ENCODE results near the gene CLSTN2.

Gene CLSTN2

DNA sequence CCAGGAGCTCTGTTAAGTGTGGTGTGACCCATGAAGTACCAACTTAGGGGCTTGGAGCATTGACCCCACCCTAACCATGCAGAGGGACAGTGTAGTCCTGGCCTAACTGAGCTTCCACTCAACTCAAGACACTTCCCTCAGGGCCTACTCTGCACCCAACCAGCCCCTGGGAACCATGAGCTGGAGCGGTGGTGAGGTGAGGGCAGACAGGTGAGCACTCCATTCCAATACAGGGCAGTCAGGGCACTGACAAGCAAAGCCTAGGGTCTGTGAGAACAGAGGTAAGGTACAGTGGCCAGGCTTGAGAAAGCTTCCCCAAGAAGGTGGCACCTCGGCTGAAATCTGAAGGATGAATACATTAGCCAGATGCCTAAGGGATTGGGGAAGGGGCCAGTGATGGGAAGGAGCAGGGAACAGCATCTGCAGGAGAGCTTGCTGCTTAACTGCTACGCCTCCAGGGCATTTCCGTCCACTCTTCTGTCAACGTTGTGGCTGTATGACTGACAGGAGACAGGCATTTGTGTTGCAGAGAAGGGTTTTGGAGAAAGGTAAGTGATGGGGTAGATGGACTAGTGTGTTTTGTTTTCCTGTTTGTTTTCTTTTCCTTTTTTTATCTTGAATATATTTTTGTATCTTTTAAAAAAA lies 499.4 kb downstream of the CLSTN2 start:
- no peak for DNase-seq

DNA sequence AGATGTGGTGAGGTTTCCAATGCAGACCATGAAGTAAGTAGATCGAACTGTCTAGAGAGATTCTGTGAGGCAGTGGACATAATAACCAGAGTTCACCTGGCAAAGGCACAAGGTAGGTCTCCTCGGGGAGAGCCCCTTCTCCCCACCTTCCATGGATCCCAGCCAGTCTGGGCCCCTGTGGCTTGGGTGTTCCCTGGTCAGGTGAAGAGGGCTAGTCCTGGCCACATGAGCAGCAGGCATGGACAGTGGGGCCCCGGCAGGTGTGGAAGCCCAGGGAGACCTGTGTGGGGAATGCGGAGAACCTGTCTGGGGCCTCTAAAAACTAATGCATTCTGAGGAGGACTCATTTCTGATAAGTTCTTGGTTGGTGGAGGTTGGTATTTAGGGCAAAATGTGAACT lies 501.4 kb downstream of the CLSTN2 start:
- no peak for DNase-seq

DNA sequence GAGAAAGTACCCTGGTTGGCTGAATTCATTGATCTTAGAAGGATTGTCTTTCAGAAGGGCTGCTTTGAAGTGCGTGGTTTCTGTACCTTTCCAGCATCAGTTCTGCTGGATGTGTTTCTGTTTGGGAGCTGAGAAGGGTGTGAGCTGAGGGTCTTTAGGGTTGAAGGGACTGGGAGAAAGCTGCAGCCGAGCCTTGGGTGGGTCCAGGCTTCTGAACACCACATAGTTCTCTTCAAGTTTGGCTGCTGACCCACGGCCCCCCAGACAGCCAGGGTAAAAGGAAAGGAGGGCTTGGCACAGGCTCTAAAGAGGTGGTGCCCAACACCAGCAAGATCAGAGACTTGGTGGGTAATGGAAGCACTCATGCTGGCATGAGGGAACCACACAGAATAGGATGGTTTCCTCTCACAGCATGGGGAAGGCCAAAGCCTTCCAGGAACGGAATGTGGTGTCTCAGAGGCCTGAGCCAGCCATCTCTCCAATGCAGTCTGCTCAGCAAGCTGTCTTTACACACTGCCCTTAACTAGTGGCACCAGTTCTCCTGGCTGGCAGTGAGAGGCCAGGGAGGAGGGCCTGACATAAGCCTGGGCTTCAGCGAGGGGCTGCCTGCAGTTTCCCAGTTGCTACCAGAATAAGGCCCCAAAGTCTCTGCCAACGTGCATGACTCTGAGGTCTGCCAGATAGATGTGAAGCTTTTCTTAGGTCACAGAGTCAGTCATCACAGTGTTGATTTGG lies 503.9 kb downstream of the CLSTN2 start:
- no peak for DNase-seq

DNA sequence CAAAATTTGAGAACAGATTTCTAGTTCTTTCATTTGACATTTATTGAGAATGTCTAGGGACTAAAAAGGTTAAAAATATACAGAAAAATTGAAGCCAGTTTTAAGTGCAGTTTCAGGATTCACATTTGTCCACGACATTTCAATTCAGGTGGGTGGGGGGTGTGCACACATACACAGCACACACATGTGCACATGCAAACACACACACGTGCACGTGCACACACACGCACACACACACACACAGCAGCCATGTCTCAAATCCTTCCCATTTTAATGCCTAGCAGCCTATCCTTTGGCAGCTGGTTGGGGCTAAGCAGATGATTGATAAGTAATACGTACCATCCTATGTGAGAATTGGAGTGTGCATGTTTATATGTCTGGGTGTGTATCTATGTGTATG lies 504.5 kb downstream of the CLSTN2 start:
- no peak for DNase-seq

DNA sequence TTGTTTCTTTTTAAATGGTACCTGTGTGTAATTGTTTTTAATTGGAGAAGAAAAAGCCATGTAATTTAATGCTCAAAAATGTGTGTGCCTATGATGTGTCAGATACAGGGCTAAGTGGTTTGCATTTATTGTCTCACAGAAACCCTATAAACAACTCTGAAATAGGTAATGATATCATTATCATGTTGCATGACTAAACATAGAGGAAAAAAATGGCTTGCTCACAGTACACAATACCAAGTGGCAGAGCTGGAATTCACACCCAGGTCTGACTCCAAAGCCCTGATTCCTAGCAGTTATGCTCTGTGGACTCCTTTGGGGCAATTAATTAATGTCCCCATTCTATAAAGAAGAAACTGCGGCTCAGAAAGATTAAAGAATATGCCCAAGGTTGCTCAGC lies 505.5 kb downstream of the CLSTN2 start:
- no peak for DNase-seq

DNA sequence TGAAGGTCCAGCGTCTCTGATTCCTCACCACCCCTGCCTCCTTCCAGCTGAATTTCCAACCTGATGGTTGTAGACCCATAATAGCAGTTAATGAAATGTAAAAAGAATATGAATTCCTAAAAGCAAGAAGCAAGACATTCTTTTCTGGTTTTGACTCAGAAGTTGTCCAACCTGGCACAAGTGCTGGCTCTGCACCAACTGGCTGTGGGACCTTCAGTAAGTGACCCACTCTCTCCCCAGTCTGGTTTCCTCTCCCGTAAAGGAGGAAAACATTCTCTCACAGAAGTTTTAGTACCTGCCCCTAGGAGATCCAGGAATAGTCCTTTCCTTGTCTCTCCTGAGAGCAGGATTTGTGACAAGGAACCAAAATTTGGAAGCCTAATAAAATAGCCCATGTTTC lies 506.0 kb downstream of the CLSTN2 start:
- peak; percentile 63 for DNase-seq

DNA sequence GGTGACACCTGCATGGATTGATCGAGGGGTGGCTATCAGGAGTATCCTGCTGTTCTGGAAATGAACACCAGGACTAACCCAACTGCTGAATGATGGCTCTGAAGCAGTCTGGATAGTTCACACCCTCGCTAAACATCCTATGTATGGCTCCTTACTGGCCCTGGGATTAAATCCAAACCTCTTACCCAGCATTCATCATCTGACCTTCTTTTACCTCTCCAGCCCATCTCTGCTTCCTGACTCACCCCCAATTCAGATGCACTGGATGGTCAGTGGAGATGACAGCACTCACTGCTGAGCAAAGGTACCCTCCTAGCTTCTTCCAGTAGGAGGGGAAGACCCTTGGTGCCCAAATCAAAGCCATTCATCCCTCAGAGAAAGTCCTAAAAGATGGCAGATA lies 507.6 kb downstream of the CLSTN2 start:
- DNase-seq: no peak

DNA sequence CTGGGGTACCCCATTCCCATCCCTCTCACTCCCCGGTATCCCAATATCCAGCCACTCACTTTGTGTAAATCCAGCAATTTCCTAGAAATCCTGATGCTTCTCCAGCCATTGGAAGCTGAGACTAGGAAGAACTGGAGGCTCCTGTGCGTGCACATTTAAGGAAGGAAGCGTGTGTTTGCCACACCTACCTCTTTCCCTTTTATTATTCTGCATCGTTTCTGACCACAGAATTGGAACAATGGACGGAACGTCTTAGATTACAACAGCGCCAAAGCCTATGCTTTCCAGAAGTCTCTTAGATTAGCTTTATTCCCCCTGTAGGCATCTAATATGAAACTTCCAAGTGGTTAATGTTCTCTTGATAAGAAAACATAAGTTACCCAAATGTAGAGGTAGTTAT lies 508.1 kb downstream of the CLSTN2 start:
- DNase-seq: no peak

DNA sequence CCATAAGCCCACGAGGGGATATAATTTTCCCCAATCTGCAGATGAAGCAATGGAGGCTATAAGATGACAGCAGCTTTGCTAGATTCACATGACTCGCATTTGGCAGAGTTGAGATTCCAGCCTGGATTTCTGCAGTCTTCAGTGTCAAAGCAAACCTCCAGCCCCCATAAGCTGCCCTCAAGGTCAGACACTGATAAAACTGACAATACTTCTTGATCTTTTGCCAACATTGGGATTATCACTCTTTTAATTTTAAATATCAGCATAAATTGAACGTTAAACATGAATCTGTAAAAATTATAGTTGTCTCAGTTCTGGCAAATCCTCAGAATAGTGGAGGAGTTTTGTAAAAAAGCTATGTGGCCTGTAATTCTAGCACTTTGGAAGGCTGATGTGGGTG lies 508.8 kb downstream of the CLSTN2 start:
- no peak for DNase-seq

DNA sequence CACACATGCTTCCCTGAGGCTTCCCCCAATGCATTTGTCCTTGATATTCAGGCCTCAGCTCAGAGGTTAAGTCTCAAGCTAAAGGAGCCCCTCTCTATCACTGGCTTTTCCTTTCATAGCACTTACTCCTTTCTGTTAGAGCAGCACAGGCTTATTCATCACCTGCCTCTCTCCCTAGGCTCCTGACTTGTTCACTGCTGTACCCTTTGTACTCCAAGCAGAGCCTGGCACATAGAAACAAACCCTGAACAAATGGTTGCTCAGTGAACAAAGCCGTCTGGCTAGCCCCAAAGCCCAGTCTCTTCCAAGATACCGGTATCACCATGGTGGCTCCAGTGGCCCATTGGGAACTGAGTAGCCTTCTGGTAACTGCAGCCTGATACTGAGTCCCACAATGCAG lies 511.7 kb downstream of the CLSTN2 start:
- no peak for DNase-seq

DNA sequence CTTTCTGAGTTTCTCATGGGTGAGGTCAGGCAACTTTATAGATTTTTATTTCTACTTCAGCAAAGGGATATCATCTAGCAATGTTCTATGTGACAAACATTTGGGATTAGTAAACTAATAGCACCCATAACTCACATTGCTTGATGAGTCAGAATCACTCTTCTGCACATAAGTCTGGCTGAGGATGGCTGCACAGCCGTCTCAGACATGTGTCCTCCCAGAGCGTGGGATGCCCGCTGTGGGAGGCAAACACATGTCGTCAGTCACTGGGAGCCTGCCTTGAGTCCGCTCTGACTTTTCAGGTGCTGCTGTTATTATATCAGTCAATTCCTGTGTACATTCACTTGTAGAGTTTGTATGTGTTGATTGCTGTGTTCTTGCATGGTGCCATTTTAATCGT lies 512.2 kb downstream of the CLSTN2 start:
- DNase-seq: no peak

DNA sequence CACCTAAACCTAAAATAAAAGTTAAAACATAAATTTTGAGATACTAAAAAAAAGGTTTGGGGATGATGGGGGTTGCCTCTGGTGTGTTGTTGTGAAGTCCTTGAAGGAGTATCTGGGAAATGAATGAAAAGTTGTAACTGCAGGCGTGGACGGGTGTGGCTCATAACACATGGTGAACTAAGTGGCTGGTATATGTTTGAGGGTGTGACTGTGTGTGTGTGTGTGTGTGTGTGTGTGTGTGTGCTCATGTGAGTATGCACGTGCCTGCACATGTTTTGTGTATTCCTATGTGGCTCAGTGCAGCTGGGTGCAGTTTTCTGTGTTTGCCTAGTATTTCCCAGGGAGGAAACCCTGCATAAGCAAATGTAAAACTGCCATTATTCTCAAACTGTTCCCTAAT lies 513.0 kb downstream of the CLSTN2 start:
- no peak for DNase-seq

DNA sequence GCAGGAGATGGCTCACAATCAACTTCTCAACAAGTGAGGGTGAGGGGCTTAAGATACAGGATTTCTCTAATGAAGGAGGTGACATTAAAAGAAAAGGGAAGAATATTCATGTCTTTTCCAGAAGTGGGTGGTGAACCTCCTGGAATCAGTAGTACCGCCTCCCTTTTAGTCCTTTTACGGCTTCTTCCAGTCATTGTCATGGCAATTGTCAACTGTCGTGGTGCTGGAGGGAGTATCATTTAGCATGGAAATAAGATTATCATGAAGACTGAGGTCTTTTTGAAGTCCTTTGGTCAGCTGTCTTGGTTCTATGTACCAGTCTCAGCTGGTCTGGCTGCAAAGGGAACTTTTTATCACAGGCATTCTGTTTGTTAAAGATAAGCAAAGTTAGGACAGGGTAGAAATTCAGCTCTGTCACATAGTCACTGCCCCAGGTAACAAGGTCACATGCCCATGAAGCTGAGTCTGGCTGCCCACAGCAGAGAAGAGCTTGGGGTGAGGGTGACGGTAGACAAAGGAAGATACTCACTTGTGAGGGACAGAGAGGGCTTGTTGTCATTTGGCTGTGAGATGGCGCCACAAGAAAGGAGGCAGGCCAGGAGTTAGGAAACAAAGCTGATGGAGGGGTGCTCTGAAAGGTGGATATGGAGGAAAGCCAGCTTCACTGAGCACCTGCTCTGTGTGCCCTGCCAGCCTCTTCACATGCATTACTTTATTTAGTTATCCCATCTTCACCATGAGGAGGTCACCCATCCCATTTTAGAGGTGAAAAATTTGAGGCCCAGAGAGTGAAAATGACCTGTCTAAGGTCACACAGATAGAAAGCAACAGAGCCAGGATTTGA lies 514.6 kb downstream of the CLSTN2 start:
- no peak for DNase-seq

DNA sequence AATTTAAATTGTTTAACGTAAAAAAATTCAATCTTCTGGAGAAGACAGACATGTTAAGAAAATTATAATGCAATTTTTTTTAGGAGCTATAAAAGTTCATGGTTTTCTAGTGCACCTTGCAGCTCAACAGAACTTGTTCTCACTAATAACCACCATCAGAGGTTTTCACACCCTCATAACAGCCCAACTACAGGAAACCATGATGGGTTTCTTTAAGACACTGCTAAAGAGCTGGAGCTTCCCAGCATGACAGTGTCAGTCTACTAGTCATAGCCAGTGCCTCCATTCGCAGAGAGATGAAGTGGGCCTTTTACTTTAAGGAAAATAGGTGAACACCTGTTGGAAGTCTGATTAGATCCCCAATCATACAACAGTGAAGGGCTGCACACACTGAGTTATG lies 518.8 kb downstream of the CLSTN2 start:
- no peak for DNase-seq

DNA sequence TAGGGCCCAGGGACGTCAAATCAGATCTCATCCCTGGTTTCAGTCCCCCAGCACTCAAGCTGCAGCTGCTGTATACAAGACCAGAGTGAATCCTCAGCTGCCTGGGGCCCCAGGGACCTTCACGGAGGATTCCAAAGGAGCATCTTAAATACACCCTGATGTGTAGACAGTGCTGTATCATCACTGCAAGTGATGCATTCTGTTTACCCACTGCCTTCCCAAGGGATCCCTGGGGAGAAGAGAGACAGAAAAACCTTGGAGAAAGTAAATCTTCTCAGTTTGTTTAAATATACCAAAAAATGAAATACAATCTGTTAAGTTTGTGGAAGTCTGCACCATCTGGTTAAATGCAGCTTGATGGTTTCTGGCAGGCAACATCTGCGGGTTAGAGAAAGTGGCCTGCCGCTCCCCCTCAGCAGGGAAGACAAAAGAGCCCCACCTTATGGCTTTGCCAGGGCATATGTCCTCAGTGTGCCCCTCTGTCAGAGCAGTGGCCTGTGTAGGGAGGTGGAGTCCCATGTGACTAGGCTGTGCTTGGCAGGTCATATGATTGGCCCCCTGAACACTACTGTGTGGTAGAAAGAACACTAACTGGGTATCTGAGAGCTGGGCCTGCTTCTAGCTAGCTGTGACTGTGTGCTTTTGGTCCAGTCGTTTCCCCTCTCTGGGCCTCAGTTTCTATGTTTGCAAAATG lies 520.7 kb downstream of the CLSTN2 start:
- DNase-seq: peak; percentile 31

DNA sequence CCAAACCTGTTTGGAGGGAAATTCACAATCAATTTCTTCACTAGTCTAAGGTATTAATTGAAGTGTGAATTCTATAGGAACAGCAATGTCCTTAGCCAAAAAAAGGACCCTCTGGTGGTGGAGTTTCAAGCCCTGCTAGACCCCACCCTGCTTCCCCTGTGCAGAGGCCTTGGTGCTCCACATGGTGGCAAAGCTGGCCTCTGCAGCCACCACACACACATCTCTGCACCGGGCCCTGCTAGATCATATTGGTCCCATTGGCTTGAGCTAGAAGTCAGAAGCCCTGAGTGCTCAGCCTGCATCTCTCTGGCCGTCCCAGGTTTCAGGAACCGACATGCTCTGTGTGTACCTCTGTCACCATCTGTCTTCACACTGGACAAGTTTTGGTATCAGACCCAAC lies 522.0 kb downstream of the CLSTN2 start:
- DNase-seq: no peak

DNA sequence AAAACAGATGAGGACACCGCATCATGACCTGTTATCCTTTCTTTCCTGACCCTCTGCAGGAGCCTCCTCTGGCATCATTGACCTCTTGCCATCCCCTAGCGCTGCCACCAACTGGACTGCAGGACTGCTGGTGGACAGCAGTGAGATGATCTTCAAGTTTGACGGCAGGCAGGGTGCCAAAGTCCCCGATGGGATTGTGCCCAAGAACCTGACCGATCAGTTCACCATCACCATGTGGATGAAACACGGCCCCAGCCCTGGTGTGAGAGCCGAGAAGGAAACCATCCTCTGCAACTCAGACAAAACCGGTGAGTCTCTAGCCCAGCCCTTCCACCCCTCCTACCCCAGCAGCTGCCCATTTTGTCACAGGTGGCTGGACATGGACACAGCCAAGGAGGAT lies 524.5 kb downstream of the CLSTN2 start:
- no peak for DNase-seq

DNA sequence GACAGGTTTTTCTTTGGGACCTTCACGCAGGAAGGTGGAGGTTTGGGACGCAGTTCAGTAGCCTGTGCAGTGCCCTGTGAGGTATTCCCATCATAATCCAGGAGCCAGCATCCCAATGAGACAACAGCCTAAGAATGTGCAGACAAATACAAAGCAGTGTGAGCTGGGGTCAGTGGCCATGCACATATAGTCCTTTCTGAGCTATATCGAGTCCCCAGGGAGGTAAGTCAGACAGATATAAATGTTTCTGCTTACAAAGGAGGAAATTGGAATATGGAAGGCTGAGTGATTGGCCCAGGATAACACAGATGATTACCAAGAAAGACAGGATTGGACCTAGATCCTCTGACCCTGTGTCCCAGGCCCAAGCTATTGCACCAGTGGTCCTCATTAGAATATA lies 526.3 kb downstream of the CLSTN2 start:
- no peak for DNase-seq

DNA sequence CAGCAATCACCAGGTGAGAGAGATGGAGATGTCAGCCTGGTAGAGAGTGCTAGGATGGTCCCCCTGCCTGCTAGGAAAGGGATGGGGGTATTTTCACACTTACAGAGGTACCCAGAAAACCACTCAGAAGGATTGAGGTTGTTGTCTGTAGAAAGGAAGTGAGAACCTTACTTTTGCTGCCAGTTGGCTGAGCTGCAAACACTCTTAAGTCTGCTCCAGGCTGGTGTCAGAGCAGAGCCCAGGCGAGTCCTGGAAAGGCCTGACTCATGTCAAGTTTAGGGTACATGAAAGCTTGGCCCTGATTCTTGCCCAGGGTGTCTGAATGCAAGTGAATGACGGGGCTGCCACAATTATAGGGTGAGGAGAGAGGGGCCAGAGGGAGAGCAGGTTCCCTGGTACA lies 528.4 kb downstream of the CLSTN2 start:
- no peak for DNase-seq

DNA sequence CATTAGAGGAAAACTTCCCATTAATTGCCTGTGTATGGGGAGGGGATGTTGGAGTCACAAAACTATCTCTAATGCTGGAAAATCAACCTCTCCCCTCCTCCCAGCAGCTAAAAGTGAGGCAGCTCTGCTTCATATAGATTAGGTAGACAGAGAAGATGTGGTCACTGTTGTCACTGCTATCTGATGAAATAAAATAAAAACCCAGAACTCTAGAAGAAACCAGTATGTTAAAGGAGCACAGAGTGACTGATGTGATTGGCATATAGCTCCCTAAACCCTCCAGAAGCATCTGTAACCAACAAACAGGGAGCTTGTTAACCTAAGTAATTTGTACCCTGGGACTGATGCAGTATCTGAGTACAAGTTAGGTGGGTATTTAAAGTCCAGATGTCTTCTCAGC lies 531.0 kb downstream of the CLSTN2 start:
- no peak for DNase-seq

DNA sequence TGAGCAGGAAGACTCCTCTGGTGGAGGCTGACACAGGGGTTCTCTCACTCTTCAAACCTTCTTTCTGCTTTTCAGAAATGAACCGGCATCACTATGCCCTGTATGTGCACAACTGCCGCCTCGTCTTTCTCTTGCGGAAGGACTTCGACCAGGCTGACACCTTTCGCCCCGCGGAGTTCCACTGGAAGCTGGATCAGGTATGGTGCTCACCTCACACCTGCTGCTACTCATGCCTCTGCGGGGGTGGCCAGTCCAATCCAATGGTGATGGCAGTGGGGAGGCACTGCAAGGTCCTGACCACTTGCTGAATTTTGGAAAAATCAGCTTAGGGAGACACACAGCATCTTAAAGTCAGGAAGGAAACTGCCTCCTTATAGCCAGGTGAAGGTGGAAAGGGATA lies 531.5 kb downstream of the CLSTN2 start:
- DNase-seq: no peak

DNA sequence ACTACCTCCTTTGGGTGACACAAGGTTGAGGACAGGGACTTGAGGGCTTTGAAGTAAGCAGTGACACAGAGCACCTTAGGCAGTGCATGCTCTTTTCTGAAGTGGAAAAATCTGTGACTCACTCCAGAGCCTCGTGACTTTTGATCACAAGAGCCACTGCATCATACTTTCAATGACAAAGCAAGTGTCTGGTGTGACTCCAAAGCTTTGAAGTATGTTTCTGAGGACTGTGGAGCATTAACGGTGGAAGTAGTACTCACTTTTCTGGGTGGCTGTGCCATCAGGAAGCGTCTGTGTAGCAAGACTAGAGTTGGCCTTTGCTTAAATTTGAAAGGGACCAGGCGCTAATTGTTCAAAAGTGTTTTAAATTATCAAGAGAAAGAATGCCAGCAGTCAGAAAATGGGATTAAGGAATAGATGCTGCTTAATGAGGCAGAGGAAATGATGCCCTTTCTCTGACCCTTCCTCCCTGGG lies 532.2 kb downstream of the CLSTN2 start:
- DNase-seq: peak; percentile 23

DNA sequence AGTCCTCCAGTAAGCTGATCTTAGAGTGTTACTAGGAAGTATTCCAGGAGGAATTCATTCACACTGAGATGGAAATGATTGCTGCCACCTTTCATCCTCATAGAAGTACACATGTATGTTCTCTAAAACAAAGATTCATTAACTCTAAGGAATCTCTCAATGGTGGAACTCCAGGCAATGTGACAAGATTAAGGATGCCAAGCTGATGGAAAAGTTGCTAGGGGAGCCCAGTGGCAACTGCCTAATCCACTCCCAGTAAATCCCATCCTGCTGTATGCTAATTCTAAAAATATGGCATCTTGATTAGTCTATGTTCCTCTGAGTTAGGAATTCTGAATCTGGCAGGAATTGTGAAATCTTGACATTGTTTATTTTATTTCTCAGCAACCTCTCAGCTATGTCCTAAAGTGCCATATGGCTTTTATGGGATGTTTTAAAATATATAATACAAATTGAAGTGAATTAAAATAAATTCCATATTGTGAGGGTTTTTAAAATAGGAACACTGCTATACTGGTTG lies 532.9 kb downstream of the CLSTN2 start:
- DNase-seq: peak; percentile 58

All from fibroblast of skin of scalp (primary cell).